Omental fat pad (tissue), 4 donors: ENCODE measurements around the gene RASGEF1C. TPM values are rescaled to one million over a fixed set of nuclear protein-coding genes. Genes with fewer than 3 reads are reported as not detected.

Experiments used
- ATAC-seq: fragments of 150-250 bp; one replicate; pipeline ENCODE4 v1.9.1; 2016; ENCODE audit warnings: mild to moderate bottlenecking, moderate library complexity; ENCODE audit not compliant: low FRiP score
- DNase-seq: peaks from one replicate; pipeline ENCODE4 v3.0.0-alpha.2; 2019; ENCODE audit warnings: low spot score
- total RNA-seq, 4 donors: library from RNA; depleted of rRNA; stranded (reverse); fragments of >200 nt; gene quantifications; one replicate each; pipeline ENCODE4 v1.1.0, GENCODE V29; 2016
- TF ChIP-seq, protein P1 (sequence below), 3 donors: fragments of 450-650 bp; IDR thresholded peaks; one replicate each; pipeline ENCODE4 v1.5.1; 2016 to 2017; ENCODE audit warnings: antibody characterized with exemption in 3 of 3, mild to moderate bottlenecking in 3 of 3, moderate library complexity in 2 of 3

RASGEF1C gene
- total RNA-seq, 4 donors from 2014 or later: 0.37 to 8.5 TPM; not detected in 2

GRCh38 chr5:180122875-180123274 is 86.1 kb downstream of the RASGEF1C start:
- TF ChIP-seq, protein P1, sequence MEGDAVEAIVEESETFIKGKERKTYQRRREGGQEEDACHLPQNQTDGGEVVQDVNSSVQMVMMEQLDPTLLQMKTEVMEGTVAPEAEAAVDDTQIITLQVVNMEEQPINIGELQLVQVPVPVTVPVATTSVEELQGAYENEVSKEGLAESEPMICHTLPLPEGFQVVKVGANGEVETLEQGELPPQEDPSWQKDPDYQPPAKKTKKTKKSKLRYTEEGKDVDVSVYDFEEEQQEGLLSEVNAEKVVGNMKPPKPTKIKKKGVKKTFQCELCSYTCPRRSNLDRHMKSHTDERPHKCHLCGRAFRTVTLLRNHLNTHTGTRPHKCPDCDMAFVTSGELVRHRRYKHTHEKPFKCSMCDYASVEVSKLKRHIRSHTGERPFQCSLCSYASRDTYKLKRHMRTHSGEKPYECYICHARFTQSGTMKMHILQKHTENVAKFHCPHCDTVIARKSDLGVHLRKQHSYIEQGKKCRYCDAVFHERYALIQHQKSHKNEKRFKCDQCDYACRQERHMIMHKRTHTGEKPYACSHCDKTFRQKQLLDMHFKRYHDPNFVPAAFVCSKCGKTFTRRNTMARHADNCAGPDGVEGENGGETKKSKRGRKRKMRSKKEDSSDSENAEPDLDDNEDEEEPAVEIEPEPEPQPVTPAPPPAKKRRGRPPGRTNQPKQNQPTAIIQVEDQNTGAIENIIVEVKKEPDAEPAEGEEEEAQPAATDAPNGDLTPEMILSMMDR (IDR thresholded peaks at IDR 0.05): no peak
- no peak for ATAC-seq
- DNase-seq: no peak

GRCh38 chr5:180121826-180122413 is 87.1 kb downstream of the RASGEF1C start:
- TF ChIP-seq, protein P1 (IDR thresholded peaks at IDR 0.05): no peak
- DNase-seq (no peak), ATAC-seq (no peak)

DNA sequence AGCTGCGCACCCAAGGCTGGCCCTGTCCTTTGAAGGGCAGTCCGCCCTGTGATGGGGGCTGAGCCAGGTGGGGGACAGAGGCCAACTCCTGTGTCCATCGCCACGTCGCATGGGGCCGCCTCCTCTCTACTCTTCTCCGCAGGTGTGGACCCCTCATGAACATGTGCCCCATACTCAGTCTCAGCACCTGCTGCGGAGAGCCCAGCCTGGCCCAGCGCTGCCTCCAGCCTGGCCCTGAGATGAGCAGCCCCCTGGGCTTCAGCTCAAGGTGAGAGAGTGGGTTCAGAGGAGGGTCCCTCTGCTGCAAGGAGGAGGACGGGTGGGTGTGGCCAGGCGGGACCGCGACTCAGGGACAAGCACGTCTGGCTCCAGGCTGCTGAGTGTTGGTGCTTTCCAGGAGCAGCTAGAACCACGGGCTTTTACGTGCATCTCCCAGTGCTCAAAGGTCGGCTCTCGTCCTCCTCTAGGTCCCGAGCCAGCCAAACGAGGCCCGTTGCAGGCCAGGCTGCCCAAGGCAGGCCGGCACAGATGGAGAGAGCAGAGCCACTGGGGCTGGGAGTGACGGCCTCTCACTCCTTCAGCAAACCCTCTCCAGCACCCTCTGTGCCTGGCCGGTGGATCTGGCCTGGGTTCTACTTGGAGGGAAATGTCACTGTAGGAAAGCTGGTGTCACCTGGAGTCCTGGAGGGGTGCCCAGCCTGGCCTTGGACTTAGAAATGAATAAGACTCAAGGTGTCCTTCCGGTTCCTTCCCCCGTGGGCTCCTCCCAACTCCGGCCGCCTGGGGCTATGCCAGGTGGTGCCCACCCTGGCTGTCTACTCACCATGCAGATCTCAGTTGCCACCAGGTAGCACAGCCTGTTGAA is 88.5 kb downstream of the RASGEF1C start:
- no peak for ATAC-seq
- TF ChIP-seq, protein P1 (IDR thresholded peaks at IDR 0.05): no peak
- no peak for DNase-seq

- TF ChIP-seq, protein P1 (IDR thresholded peaks at IDR 0.05): no peak
- no peak for DNase-seq
- no peak for ATAC-seq
Measured at GRCh38 chr5:180119903-180120236, 89.1 kb downstream of the RASGEF1C start.

DNA sequence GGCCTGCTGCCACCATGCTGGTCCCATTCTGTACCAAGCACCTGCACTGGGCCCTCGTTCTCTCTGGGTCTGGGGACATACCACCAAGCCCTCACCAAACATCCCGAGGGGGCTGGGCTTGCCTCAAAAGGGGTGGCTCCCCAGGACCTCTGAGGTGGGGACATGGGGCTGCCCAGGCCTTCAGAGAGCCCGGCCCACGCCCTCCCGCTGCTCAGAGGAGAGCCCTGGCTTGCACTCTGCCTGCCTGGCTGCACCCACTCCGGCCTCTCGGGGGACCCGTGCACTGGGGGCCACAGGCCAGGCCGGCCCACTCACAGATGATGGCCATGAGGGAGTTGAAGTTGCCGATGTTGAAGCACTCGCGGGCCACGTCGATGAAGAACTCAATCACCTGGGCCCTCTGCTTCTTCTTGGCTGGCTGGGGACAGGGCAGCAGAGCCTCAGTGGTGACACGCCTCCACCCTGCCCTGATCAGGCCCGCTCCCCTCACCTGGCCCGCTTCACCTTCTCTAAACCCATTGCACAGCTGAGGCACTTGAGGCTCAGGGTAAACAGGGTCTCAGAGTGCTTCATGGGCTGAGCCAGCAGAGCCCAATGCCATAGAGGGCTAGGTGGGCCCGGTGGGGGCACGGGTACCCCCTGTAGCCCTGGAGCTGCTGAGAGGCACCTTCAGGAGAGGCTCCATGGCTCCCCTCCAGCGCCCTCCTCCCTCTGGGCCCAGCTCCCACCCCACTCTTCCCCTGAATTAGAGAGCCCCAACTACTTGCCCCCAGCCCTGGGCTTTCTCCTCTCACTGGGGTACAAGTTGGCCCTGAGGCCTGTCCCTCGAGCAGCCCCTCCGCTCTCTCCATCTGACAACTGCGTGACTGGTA is 89.7 kb downstream of the RASGEF1C start:
- TF ChIP-seq, protein P1 (IDR thresholded peaks at IDR 0.05): no peak
- no peak for DNase-seq

DNA sequence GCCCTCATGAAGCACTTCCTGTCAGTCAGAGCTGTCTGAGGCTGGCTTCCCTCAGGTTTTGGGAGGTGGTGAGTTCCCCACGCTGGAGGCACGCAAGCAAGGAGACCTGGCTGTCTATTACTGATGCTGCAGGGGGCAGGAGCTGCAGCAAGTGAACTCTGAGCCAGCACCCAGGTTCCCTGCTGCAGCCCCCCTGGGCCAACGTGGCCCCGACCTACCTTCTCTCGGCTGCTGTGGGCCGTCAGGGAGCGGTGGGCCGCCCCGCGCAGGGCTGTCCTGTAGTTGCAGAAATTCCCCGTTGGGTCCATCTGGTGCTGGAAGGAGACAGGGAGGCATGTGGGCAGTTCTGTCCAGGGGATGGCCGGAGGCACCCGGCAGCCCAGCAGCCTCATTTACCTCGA is 90.6 kb downstream of the RASGEF1C start:
- TF ChIP-seq, protein P1 (IDR thresholded peaks at IDR 0.05): no peak
- DNase-seq: no peak
- no peak for ATAC-seq

More for the DNA sequence above, 89.7 kb downstream of the RASGEF1C start:
- no peak for ATAC-seq
